COLO668 (cell line): ENCODE measurements around the gene HACD4.
"Not testable (repeated sequence)": the region's sequence is repeated elsewhere in the genome, so short reads cannot be mapped to it uniquely, and the experiment has no call there.

ENCODE experiments used
- DNase-seq: peaks from one replicate; lab custom pipeline; 2025; ENCODE audit not compliant: unreplicated experiment; lab: John Stamatoyannopoulos, UW

Gene HACD4

DNA sequence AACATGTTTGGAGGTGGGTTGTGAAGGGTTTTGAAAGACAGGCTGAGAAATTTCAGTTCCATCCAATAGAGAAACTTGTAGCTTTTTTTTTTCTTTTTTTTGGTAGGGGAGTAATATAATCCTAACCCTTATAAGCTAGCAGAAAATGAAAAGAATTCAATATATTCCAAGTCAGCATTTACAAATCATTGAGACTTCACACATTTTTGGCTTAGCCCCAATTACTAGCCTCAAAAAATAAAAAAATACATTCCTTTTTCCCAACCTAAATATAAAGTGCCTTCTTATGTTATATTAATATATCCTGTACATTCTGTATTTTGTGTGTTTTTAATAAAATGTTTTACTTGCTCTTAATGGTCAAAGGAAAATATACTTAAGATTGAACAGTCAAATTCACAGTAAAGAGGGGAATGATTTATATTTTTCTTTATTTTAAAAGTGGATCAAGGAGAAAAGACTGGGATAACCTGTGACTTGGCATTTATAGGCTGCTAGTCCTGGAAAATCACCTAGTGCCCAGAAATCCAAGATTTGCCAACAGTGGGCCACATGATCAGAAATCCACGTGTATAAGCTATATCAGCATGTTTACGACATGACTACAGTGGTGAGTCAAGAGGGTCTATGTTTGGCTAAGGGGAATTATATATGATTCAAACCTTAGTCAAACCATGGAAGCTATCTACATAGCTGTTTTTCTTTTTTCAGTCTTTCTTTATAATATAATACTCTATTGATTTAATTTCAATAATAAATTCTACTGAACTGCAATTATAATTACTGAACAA lies 14.5 kb downstream of the HACD4 start:
- DNase-seq, result no peak

- DNase-seq, result no peak
Observed at GRCh38 chr9:21015995-21016394, 15.4 kb downstream of the HACD4 start.

GRCh38 chr9:21015129-21015815 lies 16.2 kb downstream of the HACD4 start:
- no peak for DNase-seq

- DNase-seq, result no peak
Observed at GRCh38 chr9:21002040-21002439, 29.4 kb downstream of the HACD4 start.

GRCh38 chr9:21001581-21001980 lies 29.9 kb downstream of the HACD4 start:
- DNase-seq, result no peak

- no peak for DNase-seq
Observed at GRCh38 chr9:20997503-20998076, 33.9 kb downstream of the HACD4 start.

- DNase-seq, result no peak
Observed at GRCh38 chr9:20996809-20997208, 34.6 kb downstream of the HACD4 start.

- DNase-seq, result no peak
Observed at GRCh38 chr9:20995616-20996015, 35.8 kb downstream of the HACD4 start.

GRCh38 chr9:20994486-20994885 lies 37.0 kb downstream of the HACD4 start:
- DNase-seq, result no peak

DNA sequence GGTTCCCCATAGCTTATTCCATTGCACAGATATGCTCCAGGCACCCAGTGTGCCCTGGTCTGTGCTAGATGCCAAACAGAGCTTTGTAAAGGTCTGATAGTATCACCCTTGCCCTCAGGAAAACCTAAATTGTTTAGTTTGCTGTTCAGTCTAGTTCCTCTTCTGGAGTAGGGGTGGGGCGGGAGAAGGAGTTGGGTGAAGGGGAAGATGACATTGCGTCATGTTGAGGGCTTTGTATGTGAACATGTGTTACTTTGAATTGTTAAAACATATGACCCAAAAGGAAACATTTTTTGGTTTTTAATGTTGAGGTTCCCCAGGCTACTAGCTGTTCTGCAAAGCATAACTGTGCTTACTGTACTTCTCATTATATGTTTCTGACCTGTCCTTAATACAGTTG lies 40.6 kb downstream of the HACD4 start:
- no peak for DNase-seq

GRCh38 chr9:20989923-20990341 lies 41.5 kb downstream of the HACD4 start:
- no peak for DNase-seq

GRCh38 chr9:20988671-20989315 lies 42.6 kb downstream of the HACD4 start:
- DNase-seq, result no peak

GRCh38 chr9:20988061-20988460 lies 43.4 kb downstream of the HACD4 start:
- DNase-seq, result no peak

DNA sequence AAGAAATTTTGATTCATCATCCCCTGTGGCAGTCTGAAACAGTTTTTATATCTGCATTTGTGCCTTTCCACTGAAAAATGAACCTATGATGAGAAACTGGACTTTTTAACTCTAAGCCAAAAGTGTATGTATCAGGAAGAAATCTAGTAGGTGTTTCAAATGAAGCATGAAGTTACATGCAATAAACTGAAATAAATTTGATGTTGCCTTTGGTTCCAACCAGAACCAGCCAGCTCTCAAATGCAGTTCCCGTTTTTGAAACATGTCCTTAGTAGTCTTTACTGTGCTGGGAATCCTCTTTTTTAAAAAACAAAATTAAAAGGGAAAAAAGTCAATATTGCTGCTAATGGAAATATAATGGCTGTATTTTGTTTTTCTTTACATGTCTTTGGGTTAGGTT lies 43.9 kb downstream of the HACD4 start:
- DNase-seq, result no peak

- DNase-seq, result no peak
Observed at GRCh38 chr9:20985851-20986600, 45.4 kb downstream of the HACD4 start.

DNA sequence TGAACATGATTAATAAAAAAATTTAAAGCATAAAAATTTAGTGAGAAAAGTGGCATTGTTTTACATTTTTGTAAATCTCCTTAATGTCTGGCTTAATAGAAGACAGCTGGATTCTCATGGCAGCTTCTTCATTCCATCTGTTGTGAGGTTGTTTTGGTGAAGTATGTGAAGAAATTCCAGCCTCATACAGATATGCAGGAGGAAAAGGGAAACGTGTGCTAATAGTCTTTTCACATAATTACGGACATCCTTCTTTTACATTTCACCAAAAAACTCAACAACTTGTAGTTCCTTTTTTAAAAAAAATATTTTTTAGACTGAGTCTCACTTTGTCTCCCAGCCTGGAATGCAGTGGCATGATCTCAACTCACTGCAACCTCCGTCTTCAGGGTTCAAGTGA lies 46.9 kb downstream of the HACD4 start:
- DNase-seq, result no peak

DNA sequence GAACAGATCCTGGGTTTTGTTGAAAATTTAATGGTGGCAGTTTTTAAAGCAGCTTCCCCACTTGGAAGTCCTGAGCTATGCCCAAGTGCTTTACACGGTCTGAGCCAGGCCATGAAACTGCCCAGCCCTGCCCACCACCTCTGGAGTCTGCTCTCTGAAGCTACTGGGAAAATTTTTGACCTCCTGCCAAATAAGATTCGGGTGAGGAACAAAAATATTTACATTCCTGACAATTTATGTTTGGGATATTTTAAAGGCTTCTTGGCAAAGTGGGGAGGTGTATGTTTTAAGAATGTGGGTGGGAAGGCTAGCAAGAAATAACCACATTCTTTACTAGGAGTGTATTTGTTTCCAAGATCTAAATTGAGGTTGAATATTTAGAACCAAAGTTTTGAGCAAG lies 50.0 kb downstream of the HACD4 start:
- DNase-seq, result no peak

- DNase-seq, result no peak
Observed at GRCh38 chr9:20980832-20981455, 50.5 kb downstream of the HACD4 start.

DNA sequence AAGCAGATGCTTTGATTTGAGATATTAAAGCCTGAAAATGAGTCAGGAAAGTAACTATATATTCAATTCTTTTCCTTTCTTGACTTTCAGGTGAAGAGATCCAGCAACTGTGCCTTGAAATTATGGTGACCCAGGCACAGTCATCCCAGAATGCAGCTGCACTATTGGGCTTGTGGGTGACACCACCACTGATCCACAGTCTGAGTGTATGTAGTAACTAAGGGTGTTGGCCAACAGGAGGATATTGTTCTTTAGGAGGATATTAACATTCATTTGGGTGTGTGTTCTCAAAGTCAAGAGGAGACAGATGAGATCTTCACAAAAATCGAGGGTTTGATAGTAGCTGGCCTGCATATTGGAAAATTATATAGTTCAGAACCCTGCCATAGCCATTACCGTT lies 53.2 kb downstream of the HACD4 start:
- DNase-seq, result no peak

DNA sequence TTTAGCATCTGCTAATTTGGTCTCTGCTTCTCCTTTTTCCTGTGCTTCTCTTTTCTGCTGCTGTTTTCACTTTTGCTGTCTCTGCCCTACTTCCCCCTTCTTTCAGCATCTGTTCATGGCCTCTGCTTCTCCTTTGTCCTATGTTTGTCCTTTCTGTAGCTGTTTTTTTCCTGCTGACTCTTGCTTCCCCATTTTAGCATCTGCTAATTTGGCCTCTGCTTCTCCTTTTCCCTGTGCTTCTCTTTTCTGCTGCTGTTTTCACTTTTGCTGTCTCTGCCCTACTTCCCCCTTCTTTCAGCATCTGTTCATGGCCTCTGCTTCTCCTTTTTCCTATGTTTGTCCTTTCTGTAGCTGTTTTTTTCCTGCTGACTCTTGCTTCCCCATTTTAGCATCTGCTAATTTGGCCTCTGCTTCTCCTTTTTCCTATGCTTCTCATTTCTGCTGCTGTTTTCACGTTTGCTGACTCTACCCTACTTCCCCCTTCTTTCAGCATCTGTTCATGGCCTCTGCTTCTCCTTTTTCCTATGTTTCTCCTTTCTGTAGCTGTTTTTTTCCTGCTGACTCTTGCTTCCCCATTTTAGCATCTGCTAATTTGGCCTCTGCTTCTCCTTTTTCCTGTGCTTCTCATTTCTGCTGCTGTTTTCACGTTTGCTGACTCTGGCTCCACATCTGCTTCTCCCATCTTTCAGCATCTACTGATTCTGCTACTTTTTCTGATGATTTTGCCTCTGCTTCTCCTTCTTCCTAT lies 57.1 kb downstream of the HACD4 start:
- DNase-seq, result not testable (repeated sequence)
